Esophagus muscularis mucosa (tissue), 4 donors: ENCODE measurements around the gene KISS1. TPM values are rescaled to one million over a fixed set of nuclear protein-coding genes. Genes with fewer than 3 reads are reported as not detected.

Source experiments
- DNase-seq: peaks from one replicate; pipeline ENCODE4 v3.0.0-alpha.2; 2017; ENCODE audit errors: extremely low spot score
- H3K27ac ChIP-seq, 4 donors: fragments of 200-600 bp; sonication (generic); replicated peaks in 1 of 4; 1 replicate in 3 of 4; 2 replicates in 1 of 4; pipeline ENCODE4 v1.5.1; 2016 to 2019; ENCODE audit warnings: mild to moderate bottlenecking in 1 of 4
- H3K27me3 ChIP-seq, 4 donors: fragments of 200-600 bp; sonication (generic); one replicate each; pipeline versions ENCODE4 v1.5.1 to v1.6.0; 2016 to 2019
- H3K36me3 ChIP-seq, 4 donors: fragments of 200-600 bp; sonication (generic); one replicate each; pipeline ENCODE4 v1.5.1; 2016 to 2019
- H3K4me1 ChIP-seq, 4 donors: fragments of 200-600 bp; sonication (generic); one replicate each; pipeline ENCODE4 v1.5.1; 2016 to 2019
- H3K4me3 ChIP-seq, 4 donors: fragments of 200-600 bp; sonication (generic); 1 replicate in 2 of 4; 2 replicates in 2 of 4; pipeline ENCODE4 v1.5.1; 2016 to 2019; ENCODE audit warnings: mild to moderate bottlenecking in 4 of 4, moderate library complexity in 1 of 4
- H3K9me3 ChIP-seq, 4 donors: fragments of 200-600 bp; sonication (generic); 1 replicate in 3 of 4; 2 replicates in 1 of 4; pipeline ENCODE4 v1.5.1; 2016 to 2019
- CTCF ChIP-seq, 3 experiments: fragments of 200-600 bp in 2 of 3; fragments of 450-650 bp in 1 of 3; sonication (generic) in 2 of 3; IDR thresholded peaks; one replicate each; pipeline ENCODE4 v1.5.1; 2017 to 2019; ENCODE audit warnings: antibody characterized with exemption in 3 of 3, mild to moderate bottlenecking in 2 of 3, moderate library complexity in 1 of 3
- EP300 ChIP-seq: sonication (generic); formaldehyde crosslinking; IDR thresholded peaks from one replicate; pipeline ENCODE4 v1.6.1; 2017; ENCODE audit warnings: antibody characterized with exemption
- POLR2A ChIP-seq: fragments of 450-650 bp; IDR thresholded peaks from one replicate; pipeline ENCODE4 v1.6.1; 2017; ENCODE audit warnings: antibody characterized with exemption, moderate library complexity, mild to moderate bottlenecking, low read depth
- POLR2AphosphoS5 ChIP-seq, 2 donors: sonication (generic); formaldehyde crosslinking; IDR thresholded peaks; one replicate each; pipeline ENCODE4 v1.6.1; 2017; ENCODE audit warnings: antibody characterized with exemption in 2 of 2
- WGBS: methylation state at CpG from one replicate; pipeline ENCODE4 v1.1.5; 2018; 5-methylcytosine and 5-hydroxymethylcytosine counted together
- intact Hi-C: fragments of 100-400 bp; cut with DNase I; formaldehyde crosslinking; loops from one replicate; pipeline ENCODE4 v1.15.1; 2023
- total RNA-seq, 4 donors: library from RNA; depleted of rRNA; stranded (reverse); fragments of >200 nt; gene quantifications; one replicate each; pipeline versions ENCODE4 v1.1.0 to v1.2.1, GENCODE V29; 2016

Gene KISS1
- total RNA-seq, 4 donors from 2014 or later, result not detected

GRCh38 chr1:204176049-204176448, 20.2 kb downstream of the KISS1 start:
- WGBS, result 86% methylated on average over 5 of the region's 5 CpGs
- TF ChIP-seq EP300 (no peak), POLR2AphosphoS5 (IDR thresholded peaks at IDR 0.05) (no peak), POLR2A (no peak), CTCF (IDR thresholded peaks at IDR 0.05) (no peak)
- Histone ChIP-seq H3K27me3 (peaks cover 0 to 58% (median 0%) of the 10 kb centered on the region in 4 donors), H3K4me1 (no peaks in the 10 kb centered on the region), H3K36me3 (no peaks in the 10 kb centered on the region), H3K4me3 (no peak overlapping the region), H3K27ac (no peak overlapping the region), H3K9me3 (no peaks in the 10 kb centered on the region)
- intact Hi-C loops, result no loop called here
- DNase-seq, result no peak

GRCh38 chr1:204174958-204175357, 21.3 kb downstream of the KISS1 start:
- H3K9me3 ChIP-seq, result peaks cover 0 to 10% (median 5%) of the 10 kb centered on the region in 4 donors
- 78% methylated on average over 3 of the region's 3 CpGs for WGBS
- no peaks in the 10 kb centered on the region for H3K36me3 ChIP-seq
- H3K4me3 ChIP-seq, result no peak overlapping the region
- H3K4me1 ChIP-seq, result no peaks in the 10 kb centered on the region
- TF ChIP-seq POLR2AphosphoS5 (IDR thresholded peaks at IDR 0.05) (no peak), POLR2A (no peak), CTCF (IDR thresholded peaks at IDR 0.05) (no peak), EP300 (no peak)
- intact Hi-C loops, result no loop called here
- H3K27ac ChIP-seq, result no peak overlapping the region
- no peak for DNase-seq
- H3K27me3 ChIP-seq, result peaks cover 0 to 58% (median 0%) of the 10 kb centered on the region in 4 donors

- H3K27ac ChIP-seq, result no peak overlapping the region
- peaks cover 0 to 42% (median 0%) of the 10 kb centered on the region in 4 donors for H3K27me3 ChIP-seq
- H3K9me3 ChIP-seq, result peaks cover 0 to 19% (median 13%) of the 10 kb centered on the region in 4 donors
- WGBS, result 92% methylated on average over 2 of the region's 2 CpGs
- no peaks in the 10 kb centered on the region for H3K36me3 ChIP-seq
- H3K4me3 ChIP-seq, result no peak overlapping the region
- no peak for DNase-seq
- TF ChIP-seq CTCF (IDR thresholded peaks at IDR 0.05) (no peak), POLR2A (no peak), EP300 (no peak), POLR2AphosphoS5 (IDR thresholded peaks at IDR 0.05) (no peak)
- intact Hi-C loops, result no loop called here
- no peaks in the 10 kb centered on the region for H3K4me1 ChIP-seq
Measured at GRCh38 chr1:204172404-204173029, 23.8 kb downstream of the KISS1 start.

GRCh38 chr1:204171751-204172178, 24.5 kb downstream of the KISS1 start:
- Histone ChIP-seq H3K9me3 (peaks cover 0 to 19% (median 13%) of the 10 kb centered on the region in 4 donors), H3K36me3 (no peaks in the 10 kb centered on the region), H3K27ac (no peak overlapping the region), H3K27me3 (peaks cover 0 to 38% (median 0%) of the 10 kb centered on the region in 4 donors), H3K4me3 (no peak overlapping the region), H3K4me1 (no peaks in the 10 kb centered on the region)
- TF ChIP-seq CTCF (IDR thresholded peaks at IDR 0.05) (no peak), POLR2A (no peak), POLR2AphosphoS5 (IDR thresholded peaks at IDR 0.05) (no peak), EP300 (no peak)
- WGBS, result 57% methylated on average over 4 of the region's 4 CpGs
- DNase-seq, result no peak
- intact Hi-C loops, result no loop called here
